K562 (cell line): ENCODE measurements around the gene REM2. TPM values are rescaled to one million over a fixed set of nuclear protein-coding genes. Genes with fewer than 3 reads are reported as not detected.

Experiments
- AFF4 ChIP-seq: sonication (generic); formaldehyde crosslinking; IDR thresholded peaks from 2 replicates; pipeline ENCODE4 v1.8.0; 2023; ENCODE audit warnings: mild to moderate bottlenecking, missing genetic modification reagents
- BHLHE40 ChIP-seq: IDR thresholded peaks from 2 replicates; pipeline ENCODE4 v1.6.1; 2011; ENCODE audit warnings: low read length, improper control_type of control experiment
- BRD9 ChIP-seq: fragments of 450-650 bp; IDR thresholded peaks from 2 replicates; pipeline ENCODE4 v1.6.1; 2018; ENCODE audit warnings: low read depth; ENCODE audit not compliant: partially characterized antibody
- CBFB ChIP-seq: sonication (generic); formaldehyde crosslinking; IDR thresholded peaks from 2 replicates; pipeline ENCODE4 v1.4.0; 2020; ENCODE audit warnings: mild to moderate bottlenecking, missing genetic modification reagents
- CSDE1 ChIP-seq, 2 experiments: fragments of 450-650 bp; IDR thresholded peaks; 2 replicates each; pipeline ENCODE4 v1.6.1; 2016; ENCODE audit warnings: mild to moderate bottlenecking in 1 of 2
- E2F6 ChIP-seq, 2 experiments: IDR thresholded peaks; 2 replicates each; pipeline ENCODE4 v1.6.1; 2011; ENCODE audit warnings: borderline replicate concordance in 1 of 2, control low read depth in 1 of 2, low read depth in 1 of 2, low read length in 1 of 2, mild to moderate bottlenecking in 1 of 2, mixed read lengths in 1 of 2, moderate library complexity in 1 of 2; ENCODE audit not compliant: insufficient read depth in 1 of 2, insufficient read length in 1 of 2, poor library complexity in 1 of 2, severe bottlenecking in 1 of 2; ENCODE audit errors: extremely low read depth in 1 of 2
- MCM7 ChIP-seq, 2 experiments: fragments of 450-650 bp; IDR thresholded peaks; 2 replicates each; pipeline ENCODE4 v1.6.1; 2016 to 2018
- NKRF ChIP-seq: fragments of 450-650 bp; IDR thresholded peaks from 2 replicates; pipeline ENCODE4 v1.6.1; 2016; ENCODE audit warnings: borderline replicate concordance
- RHOXF2B ChIP-seq: fragments of 250-450 bp; sonication (Bioruptor Pico); conservative IDR thresholded peaks from 2 replicates; pipeline ENCODE4 v1.5.1; 2021
- TEAD1 ChIP-seq, 2 experiments: fragments of 450-650 bp in 1 of 2; sonication (generic) in 1 of 2; formaldehyde crosslinking; IDR thresholded peaks; 2 replicates each; pipeline versions ENCODE4 v1.4.0 to v1.8.0; 2020 to 2022; ENCODE audit warnings: mild to moderate bottlenecking in 2 of 2, missing genetic modification reagents in 1 of 2
- WHSC1 ChIP-seq: IDR thresholded peaks from one replicate; pipeline ENCODE4 v1.6.1; 2012; ENCODE audit warnings: low read length, control low read depth, inconsistent platforms
- YY1 ChIP-seq, 3 experiments: IDR thresholded peaks; 2 replicates each; pipeline ENCODE4 v1.6.1; 2011; ENCODE audit warnings: low read length in 2 of 3, mild to moderate bottlenecking in 2 of 3, moderate library complexity in 2 of 3, borderline replicate concordance in 1 of 3, control low read depth in 1 of 3, low read depth in 1 of 3; ENCODE audit not compliant: insufficient read depth in 3 of 3, insufficient replicate concordance in 2 of 3, control insufficient read depth in 1 of 3, insufficient read length in 1 of 3; ENCODE audit errors: extremely low read depth in 1 of 3
- ZBTB33 ChIP-seq: sonication (generic); formaldehyde crosslinking; IDR thresholded peaks from 2 replicates; pipeline ENCODE4 v1.8.1; 2023; ENCODE audit warnings: mild to moderate bottlenecking, missing genetic modification reagents
- ZFX ChIP-seq: sonication (generic); formaldehyde crosslinking; IDR thresholded peaks from 2 replicates; pipeline ENCODE4 v1.8.0; 2022; ENCODE audit warnings: mild to moderate bottlenecking, missing genetic modification reagents, moderate library complexity
- ZNF146 ChIP-seq: IDR thresholded peaks from one replicate; pipeline ENCODE4 v1.6.1; 2018; ENCODE audit warnings: missing compliant biosample characterization; ENCODE audit not compliant: unreplicated experiment
- ZNF384 ChIP-seq: IDR thresholded peaks from 2 replicates; pipeline ENCODE4 v1.6.1; 2012; ENCODE audit warnings: low read depth, low read length, improper control_type of control experiment
- ZNF766 ChIP-seq: fragments of 200-800 bp; sonication (Bioruptor generic); conservative IDR thresholded peaks from 2 replicates; pipeline ENCODE4 v1.6.1; 2016; ENCODE audit warnings: missing genetic modification characterization, missing compliant biosample characterization
- polyA plus RNA-seq, 8 experiments: library from polyadenylated mRNA; depleted of rRNA in 4 of 8; stranded (reverse) in 5 of 8; unstranded in 3 of 8; fragments of >200 nt; fragmentation: Nextera tagmentation in 2 of 8; fragmentation: Illumina TruSeq in 1 of 8; extraction: Ambion mirVana in 2 of 8; extraction: Trizol in 1 of 8; gene quantifications; 2 replicates each; pipeline versions ENCODE4 v1.2.1 to v1.2.3, GENCODE V29; 2011 to 2014; ENCODE audit warnings: inconsistent platforms in 1 of 8, missing spikeins in 1 of 8
- total RNA-seq, 7 experiments: library from RNA; depleted of rRNA in 6 of 7; stranded (reverse); fragments of >200 nt in 6 of 7; fragmentation: Illumina TruSeq in 2 of 7; extraction: Trizol in 2 of 7; gene quantifications; 2 replicates each; pipeline versions ENCODE4 v1.2.1 to v1.2.3, GENCODE V29; 2011 to 2021; ENCODE audit warnings: low replicate concordance in 1 of 7

Gene REM2
- total and polyA plus RNA-seq, 9 of the 15 experiments (the other 6 are each of a cell fraction or from before 2014, with no cell fraction given): 0.18 to 1.0 (median 0.38) TPM

- TF ChIP-seq AFF4 (CRISPR knock-in tag) (no peak), BHLHE40 (no peak), ZBTB33 (peak; percentile 86), MCM7 (IDR thresholded peaks at IDR 0.05) (no peak), NKRF (0 out of 2 replicates have a peak, but pooled peaks have one; percentile 16), ZNF766 (CRISPR knock-in tag) (0 out of 2 replicates have a peak, but pooled peaks have one; percentile 21), ZNF384 (no peak), CSDE1 (IDR thresholded peaks at IDR 0.05) (peak in 1 of 2 experiments; percentile 93; a peak in 2 of 4 replicates), CBFB (CRISPR knock-in tag) (peak; percentile 58; the same call in 1 of the 2 replicates), YY1 (IDR thresholded peaks at IDR 0.05; ENCODE audit: borderline replicate concordance in 1 of 3, control insufficient read depth in 1 of 3, extremely low read depth in 1 of 3, insufficient read depth in 3 of 3, insufficient read length in 1 of 3, insufficient replicate concordance in 2 of 3, low read depth in 1 of 3, low read length in 2 of 3) (peak in 1 of 3 experiments; percentile 57), ZNF146 (CRISPR knock-in tag) (no peak), WHSC1 (no peak), RHOXF2B (CRISPR knock-in tag) (no peak), ZFX (peak; percentile 87), TEAD1 (CRISPR knock-in tag; IDR thresholded peaks at IDR 0.05) (peak in 1 of 2 experiments; percentile 41; a peak in 1 of 4 replicates), E2F6 (IDR thresholded peaks at IDR 0.05; ENCODE audit: borderline replicate concordance in 1 of 2, extremely low read depth in 1 of 2, insufficient read depth in 1 of 2, insufficient read length in 1 of 2, low read depth in 1 of 2, low read length in 1 of 2, poor library complexity in 1 of 2, severe bottlenecking in 1 of 2) (peak; percentile 94 to 96), BRD9 (no peak)
Measured at GRCh38 chr14:22886500-22887259, 3.7 kb downstream of the REM2 start (continued).
